Left forelimb (tissue), 1 donor: ENCODE results near the gene ATAD3C.
"Not testable (repeated sequence)": the region's sequence is repeated elsewhere in the genome, so short reads cannot be mapped to it uniquely, and the experiment has no call there.

Experiments
- DNase-seq: peaks from one replicate; pipeline ENCODE4 v3.0.0-alpha.2; 2018; ENCODE audit warnings: low spot score

ATAD3C gene

DNA sequence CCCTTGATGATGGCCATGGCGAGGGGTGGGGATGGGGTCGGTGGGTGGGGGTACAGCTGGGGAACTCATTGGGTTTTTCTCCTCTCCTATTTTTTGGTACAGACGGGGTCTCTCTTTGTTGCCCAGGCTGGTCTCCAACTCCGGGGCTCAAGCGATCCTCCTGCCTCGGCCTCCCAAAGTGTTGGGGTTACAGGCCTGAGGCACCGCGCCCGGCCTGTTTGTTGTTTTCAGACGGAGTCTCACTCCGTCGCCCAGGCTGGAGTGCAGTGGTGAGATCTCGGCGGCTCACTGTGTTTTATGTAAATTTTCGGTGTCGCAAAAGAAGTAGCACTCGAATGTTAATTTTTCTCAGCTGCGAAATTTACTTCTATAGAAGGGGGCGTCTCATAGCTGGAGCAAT, 2.9 kb upstream of the ATAD3C start:
- not testable (repeated sequence) for DNase-seq

DNA sequence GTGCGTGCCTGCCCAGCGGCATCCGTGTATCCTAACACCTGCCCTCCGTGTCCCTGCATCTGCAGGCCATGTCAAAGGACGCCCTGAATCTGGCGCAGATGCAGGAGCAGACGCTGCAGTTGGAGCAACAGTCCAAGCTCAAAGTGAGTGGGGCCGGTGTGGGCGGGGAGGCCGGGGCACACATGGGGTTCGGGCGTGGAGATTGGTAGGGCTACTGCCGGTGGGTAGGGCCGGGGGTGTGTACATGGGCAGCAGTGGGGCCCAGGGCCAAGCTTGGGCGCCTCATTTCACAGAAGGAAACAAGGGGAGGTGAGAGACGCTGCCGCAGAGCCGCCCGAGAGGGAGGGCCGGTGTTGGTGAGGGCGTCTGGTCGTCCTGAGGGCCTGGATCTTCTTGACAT, 1.1 kb downstream of the ATAD3C start:
- not testable (repeated sequence) for DNase-seq

DNA sequence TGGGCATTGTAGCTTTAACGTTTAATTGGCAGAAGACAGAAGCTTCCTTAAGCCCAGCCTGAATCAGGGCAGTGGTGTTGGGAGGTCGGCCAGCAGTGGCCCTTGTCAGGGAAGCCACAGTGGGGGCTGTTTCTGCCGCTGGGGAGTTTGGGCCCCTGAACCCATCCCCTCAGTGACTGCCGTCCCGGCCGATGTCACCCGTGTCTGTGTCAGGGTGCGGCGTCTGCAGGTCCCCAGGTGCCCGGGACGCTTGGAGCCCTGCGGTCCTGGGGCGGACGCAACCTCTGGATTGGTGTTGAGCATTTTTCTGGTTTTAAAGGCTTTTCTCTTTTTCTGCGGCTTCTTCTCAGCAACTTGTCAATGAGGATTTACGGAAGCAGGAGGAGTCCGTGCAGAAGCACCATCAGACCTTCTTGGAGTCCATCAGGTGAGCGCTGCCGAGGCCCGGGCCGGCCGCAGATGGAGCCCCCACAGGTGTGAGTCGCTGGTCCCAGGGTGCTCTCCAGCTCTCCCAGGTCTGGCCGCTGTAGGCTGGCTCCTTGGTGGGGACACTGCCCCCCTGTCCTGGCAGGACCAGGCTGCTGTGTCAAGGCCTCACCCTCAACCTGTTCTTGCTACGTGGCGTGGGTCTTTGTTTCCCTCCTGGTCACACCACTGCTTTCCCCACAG, 2.3 kb downstream of the ATAD3C start:
- DNase-seq: no peak

DNA sequence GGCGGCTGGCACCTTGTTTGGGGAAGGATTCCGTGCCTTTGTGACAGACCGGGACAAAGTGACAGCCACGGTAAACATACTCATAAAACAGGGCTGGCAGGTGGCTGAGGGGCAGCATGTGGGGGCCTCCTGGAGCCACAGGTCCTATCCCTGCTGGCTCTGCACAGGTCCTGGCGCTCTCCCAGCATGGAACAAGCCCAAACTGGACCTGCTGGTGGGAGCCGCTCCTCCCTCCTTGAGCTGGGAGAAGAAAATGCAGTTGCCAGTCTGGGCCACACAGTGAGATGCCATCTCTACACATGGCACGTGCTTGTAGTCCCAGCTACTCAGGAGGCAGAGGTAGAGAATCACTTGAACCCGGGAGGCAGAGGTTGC, 2.9 kb downstream of the ATAD3C start:
- DNase-seq: not testable (repeated sequence)

DNA sequence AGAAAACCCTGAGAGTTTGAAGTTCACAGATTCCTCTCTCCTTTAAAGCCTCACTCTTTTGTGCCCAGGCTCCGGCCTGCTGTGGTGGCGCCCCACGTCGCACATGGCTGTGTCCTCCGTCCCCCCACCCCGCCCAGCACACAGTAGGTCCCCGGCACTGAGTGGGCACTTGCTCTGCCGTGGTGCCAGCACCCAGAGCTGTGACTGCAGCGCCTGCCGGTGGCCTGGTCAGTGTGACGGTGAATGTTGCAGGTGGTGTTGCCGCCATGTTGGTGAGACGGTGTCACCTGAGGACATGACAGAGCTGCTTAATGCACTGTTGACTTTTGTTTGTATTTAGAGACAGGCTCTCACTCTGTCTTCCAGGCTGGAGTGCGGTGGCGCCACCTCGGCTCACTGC, 3.4 kb downstream of the ATAD3C start:
- DNase-seq: no peak

DNA sequence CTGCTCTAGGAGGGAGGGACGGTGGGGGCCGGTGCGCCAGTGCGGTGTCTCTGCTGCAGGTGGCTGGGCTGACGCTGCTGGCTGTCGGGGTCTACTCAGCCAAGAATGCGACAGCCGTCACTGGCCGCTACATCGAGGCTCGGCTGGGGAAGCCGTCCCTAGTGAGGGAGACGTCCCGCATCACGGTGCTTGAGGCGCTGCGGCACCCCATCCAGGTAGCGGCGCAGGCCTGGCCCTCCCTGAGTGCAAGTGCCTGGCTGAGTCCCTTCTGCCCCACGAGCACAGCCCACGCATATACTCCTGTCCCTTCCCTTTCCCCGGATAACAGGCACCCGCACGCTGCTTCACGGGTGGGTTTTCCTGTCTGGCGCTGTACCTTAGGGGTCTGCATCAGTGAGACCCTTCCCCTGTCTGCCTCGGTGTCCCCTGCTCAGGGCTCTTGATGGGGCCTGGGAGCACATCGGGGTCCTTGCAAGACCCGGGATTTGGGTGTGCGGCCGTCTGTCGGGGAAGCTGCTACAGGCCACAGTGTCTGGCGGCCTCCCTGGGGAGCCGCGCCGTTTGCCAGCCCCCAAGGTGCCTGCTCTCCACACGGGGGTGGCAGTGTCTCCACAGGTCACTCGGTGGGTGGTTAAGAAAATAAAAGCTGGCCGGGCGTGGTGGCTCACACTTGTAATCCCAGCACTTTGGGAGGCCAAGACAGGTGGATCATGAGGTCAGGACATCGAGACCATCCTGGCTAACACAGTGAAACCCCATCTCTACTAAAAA, 5.0 kb downstream of the ATAD3C start:
- DNase-seq: not testable (repeated sequence)

DNA sequence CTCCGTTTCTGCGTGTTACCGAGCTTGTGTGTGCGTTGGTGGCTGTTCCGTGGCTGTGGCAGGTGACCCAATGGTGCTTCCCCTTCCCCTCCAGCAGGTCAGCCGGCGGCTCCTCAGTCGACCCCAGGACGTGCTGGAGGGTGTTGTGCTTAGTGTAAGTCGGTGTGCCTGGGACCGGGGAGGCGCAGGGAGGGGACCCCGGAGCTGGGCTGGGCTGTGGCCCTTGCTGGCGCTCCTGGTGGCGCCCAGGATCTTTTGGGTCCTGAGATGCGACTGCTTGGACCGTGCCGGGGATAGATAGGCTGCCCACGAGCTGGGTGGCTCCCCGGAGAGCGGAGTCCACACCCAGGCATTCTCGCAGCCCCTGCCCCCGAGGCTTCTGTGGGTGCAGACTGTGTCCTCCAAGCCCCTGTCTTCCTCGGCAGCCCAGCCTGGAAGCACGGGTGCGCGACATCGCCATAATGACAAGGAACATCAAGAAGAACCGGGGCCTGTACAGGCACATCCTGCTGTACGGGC, 5.9 kb downstream of the ATAD3C start:
- no peak for DNase-seq

DNA sequence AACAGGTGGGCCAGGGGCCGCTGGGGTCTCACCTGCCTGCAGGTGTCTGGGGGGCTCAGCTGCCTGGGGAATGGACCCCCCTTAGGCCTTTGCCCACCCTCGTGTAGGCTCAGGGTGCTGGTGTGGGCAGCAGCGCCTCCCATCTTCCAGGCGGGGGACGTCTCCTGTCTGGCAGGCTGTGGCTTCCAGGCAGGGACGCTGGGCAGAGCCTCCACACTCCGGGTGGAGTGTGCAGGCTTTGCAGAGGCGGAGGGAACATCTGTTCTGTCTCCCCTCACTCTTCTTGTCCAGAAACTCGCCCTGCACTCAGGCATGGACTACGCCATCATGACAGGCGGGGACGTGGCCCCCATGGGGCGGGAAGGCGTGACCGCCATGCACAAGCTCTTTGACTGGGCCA, 6.4 kb downstream of the ATAD3C start:
- not testable (repeated sequence) for DNase-seq

DNA sequence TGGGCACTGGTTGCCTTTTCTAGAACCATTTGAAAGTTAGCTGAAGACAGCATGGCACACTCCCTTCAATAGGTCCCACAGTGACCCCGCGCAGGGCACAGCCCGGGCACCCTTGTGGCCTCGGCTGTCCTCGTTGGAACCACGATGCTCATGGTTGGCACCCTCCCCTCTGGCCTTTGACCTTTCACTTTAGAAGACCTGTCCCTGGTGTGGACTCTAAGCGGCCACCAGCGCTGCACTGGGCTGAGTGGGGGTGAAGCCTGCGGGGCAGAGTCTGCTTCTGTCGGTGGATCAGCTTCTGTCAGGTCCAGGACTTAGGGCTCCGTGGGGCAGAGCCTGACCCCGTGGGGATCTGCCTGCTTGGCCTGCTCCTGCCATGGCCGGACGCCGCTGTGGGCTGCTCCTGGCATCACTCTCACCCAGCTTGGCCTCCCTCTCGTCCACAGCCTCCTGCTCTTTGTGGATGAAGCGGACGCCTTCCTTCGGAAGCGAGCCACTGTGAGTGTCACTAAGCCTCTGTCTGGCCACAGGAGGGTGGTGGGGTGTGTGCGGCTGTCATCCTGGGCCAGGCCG, 7.3 kb downstream of the ATAD3C start:
- DNase-seq: not testable (repeated sequence)

DNA sequence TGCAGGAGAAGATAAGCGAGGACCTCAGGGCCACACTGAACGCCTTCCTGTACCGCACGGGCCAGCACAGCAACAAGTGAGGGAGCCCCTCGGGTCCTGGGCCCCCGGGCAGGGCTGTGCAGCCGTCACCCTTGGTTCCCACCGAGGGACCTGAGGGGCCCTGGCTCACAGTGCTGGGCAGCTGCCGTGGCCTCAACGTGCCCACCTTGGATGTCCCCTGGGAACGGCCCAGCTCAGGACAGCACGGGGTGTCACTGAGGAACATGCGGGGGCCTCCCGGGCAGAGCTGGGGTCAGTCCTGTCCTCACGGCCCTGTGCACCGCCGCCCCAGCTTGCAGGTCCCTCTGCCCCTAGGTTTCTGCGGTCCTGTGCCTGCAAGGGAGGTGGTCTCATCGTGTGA, 9.7 kb downstream of the ATAD3C start:
- DNase-seq: not testable (repeated sequence)

DNA sequence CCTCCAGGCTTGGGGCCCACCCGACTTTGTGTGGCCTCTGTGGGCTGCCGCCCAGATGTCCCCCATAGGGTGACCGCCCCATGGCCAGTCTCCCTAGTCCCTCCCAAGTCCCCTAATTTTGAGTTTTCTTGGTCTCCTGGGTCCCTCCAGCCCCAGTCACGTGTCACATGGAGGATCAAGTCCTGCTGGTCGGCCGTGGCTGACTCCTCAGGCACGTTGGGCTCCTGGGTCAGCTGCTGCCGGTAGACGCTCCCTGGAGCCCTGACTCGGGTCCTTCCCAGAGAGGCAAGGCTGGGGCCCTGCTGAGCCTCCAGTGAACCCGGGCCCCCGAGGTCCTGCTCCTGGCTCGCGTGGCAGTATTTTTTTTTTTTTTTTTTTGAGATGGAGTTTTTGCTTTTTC, 10.2 kb downstream of the ATAD3C start:
- DNase-seq: not testable (repeated sequence)

DNA sequence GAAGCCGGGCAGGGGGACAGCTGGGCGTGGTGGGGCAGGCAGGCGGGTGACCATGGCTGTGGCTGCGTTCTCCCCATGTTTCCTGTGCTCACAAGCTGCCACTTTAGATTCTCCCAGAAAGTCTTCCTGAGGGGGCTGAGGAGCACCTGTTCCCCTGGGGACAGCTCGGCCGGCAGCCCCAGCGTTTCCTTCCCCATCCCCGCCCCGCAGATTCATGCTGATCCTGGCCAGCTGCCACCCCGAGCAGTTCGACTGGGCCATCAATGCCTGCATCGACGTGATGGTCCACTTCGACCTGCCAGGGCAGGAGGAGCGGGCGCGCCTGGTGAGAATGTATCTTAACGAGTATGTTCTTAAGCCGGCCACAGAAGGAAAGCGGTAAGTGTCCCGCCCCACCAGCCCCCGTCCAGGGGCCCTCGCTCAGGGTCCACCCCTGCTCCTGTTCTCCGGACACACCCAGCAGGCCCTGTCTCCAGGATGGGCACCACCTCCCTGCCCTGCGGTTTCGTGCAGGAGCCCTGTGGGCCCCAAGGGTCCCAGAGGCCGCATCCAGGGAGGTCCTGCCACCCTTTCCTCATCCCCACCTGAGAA, 11.1 kb downstream of the ATAD3C start:
- DNase-seq: no peak

DNA sequence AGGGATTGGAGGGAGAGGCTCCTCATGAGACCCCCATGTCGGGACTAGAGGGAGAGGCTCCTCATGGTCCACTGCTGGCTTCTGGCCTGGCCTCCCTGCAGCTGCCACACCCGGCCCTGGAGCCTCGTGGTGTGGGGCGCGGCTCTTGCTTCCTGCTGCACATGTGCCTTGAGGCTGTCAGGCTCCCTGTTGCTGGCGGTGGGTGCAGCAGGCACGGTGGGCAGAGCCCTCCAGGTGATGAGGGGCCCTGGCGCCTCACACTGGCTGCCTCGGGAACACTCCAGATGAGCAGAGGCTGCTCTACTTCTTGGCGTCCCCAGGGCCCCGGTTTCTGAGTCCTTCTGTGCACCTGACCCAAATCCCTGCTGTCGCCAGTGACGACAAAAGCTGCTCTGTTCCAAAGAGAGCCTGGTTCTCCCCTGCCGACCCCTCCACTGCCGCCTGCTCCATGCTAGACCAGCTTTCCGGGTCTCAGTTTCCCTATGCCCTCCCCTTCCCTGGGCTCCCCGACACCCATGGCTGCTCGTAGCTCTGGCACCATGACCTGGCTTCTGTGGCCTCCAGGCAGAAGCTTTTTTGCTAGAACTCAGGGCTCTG, 12.3 kb downstream of the ATAD3C start:
- DNase-seq: no peak

DNA sequence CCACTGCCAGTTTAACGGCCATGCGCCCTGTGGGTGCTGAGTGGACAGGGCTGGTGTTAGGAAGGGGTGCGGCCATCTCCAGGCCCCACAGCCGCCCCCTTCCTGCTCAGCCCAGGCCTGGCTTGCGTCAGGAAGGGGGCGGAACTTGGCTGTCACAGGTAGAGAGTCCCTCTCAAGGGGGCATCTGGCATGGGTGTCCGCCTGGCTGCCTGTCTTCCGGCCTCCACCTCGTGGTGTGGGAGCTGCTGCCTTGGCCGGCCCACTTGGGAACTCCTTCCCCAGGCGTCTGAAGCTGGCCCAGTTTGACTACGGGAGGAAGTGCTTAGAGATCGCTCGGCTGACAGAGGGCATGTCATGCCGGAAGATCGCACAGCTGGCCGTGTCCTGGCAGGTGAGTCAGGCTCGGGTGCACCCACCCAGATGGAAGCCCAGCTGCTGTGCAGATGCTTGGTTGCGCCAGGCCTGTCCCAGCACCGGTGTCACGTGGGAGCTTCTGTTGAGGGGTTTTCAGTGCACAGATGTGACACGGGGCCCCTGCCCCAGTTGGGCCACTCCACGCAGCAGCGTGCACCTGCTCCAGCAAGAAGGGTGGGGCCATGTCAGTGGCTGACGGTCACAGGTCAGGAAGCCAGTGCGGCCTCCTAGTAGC, 13.0 kb downstream of the ATAD3C start:
- DNase-seq: no peak

DNA sequence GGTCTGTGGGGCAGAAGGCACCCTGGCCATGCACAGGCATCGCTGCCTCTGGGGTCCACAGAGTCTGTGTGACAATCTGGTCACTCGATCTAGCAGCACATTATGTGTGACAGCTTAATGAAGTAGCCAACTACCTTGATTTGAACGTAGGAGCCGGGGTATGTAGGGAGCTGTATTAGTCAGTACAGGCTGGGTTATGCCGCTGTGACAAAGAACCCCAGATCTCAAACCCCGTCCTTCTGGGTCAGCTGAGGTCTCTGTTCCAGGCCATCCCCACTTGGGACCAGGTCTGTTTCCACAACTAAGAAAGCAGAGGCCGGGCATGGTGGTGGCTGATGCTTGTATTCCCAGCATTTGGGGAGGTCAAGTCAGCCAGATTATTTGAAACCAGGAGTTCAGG, 13.8 kb downstream of the ATAD3C start:
- no peak for DNase-seq

DNA sequence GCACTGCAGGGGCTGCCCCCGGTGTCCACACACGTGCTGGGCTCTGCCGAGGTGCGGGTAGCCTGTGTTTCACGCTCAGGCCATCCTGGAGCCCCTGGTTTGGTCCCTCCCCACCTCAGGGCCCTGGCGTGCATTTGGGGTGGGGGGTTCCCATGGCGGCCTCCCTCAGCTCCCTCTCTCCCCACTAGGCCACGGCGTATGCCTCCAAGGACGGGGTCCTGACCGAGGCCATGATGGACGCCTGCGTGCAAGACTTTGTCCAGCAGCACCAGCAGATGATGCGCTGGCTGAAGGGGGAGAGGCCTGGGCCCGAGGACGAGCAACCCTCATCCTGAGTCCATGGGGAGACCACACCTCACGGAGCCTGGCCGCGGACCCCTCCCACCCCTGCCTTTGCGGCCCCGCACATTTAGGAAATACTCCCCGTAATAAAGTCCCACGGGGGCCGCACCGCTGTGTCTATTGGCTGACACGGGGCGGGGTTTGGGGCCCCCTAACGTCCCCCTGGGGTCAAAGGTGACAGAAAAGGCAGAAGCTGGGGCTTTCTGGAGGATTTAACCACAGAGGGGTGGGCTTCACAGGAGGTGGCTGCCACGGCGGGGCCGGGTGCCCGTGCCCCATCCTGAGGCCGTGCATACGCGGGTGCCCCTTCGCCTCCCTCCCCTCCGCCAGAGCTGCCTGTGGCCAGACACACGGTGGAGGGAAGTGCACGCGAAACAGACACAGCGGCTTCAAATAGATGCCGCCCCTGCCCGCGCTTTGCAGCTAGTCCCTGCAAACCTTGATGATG, 18.9 kb downstream of the ATAD3C start:
- not testable (repeated sequence) for DNase-seq

DNA sequence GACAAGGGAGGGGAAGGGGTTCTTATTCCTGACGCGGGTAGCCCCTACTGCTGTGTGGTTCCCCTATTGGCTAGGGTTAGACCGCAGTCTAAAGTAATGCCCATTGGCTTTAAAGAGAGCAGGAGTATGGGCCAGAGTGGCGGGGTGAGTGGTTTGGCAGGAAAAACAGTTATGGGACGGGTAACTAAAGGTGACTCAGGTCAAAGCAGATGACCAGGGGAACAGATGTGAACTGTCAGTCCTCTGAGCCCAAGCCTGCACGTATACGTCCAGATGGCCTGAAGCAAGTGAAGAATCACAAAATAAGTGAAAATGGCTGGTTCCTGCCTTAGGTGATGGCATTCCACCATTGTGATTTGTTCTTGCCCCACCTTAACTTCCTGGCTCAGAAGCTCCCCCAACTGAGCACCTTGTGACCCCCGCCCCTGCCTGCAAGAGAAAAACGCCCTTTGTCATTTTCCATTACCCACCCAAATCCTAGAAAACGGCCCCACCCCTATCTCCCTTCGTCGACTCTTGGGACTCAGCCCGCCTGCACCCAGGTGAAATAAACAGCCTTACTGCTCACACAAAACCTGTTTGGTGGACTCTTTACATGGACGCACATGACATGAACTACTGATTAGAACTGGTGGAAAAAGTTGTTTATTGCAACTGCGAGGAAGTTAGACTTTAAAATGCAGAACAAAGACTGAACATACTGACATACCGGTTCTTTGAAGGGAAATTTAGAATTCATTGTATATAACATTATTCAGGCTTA, 21.3 kb downstream of the ATAD3C start:
- no peak for DNase-seq

DNA sequence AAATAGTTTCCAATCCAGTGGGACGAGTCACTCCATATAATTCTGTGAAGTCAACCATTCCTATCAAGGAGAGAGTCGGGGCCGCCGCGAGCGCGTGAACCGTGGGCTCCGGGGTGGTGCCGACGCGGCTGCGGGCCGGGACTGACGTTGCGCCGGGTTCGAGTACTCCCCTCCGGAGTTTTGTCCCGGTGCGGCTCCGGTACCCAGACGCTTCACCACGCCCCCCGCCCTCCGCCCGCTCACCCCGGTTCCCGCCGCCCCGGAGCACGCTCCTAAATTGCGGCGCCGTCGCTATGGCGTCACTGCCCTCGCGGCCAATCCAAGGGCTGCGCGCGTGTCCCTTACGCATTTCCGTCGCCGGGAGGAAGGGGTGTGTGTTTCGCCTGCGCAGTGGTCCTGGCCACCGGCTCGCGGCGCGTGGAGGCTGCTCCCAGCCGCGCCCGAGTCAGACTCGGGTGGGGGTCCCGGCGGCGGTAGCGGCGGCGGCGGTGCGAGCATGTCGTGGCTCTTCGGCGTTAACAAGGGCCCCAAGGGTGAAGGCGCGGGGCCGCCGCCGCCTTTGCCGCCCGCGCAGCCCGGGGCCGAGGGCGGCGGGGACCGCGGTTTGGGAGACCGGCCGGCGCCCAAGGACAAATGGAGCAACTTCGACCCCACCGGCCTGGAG, 22.0 kb downstream of the ATAD3C start, which contains the start of gene ATAD3B:
Gene ATAD3B, plus strand, starts transcription at position 377 of the 664 bp plus-strand sequence. Its CDS starts 120 bp downstream, at position 497.
- peak; percentile 95 for DNase-seq
